HCT116 (cell line): ENCODE measurements around the gene AGBL3. TPM values are rescaled to one million over a fixed set of nuclear protein-coding genes. Genes with fewer than 3 reads are reported as not detected.

Experiments
- ATAC-seq: fragments of 200-7000 bp; cut with Tn5 transposase; 2 replicates; pipeline ENCODE4 v1.9.1; 2020; ENCODE audit warnings: mild to moderate bottlenecking, moderate library complexity
- BruUV-seq: library from RNA; stranded (reverse); fragments of 400-500 nt; replicated peaks from 2 replicates; lab custom pipeline; 2021; lab: Mats Ljungman, UMichigan
- CTCF ChIA-PET: fragments of 300-600 bp; sonication (Branson Sonifier 250); formaldehyde crosslinking; loops from one replicate; lab custom pipeline; 2021; ENCODE audit warnings: antibody characterized with exemption; lab: Charles Lee
- POLR2A ChIA-PET: fragments of 300-600, 350-600 bp; sonication (Branson Sonifier 250); formaldehyde crosslinking; loops from one replicate; lab custom pipeline; 2021; ENCODE audit warnings: antibody characterized with exemption; lab: Charles Lee
- RAD21 ChIA-PET, 2 experiments: fragments of 300-600 bp; sonication (Branson Sonifier 250); formaldehyde crosslinking; loops; one replicate each; lab custom pipeline; 2023; ENCODE audit warnings: low total read pairs in 2 of 2; ENCODE audit not compliant: uncharacterized antibody in 2 of 2, unreplicated experiment in 2 of 2, low non-redundant PET in 1 of 2; lab: Charles Lee
- DNase-seq: peaks from one replicate; pipeline ENCODE4 v3.0.0-alpha.2; 2010; ENCODE audit warnings: low read depth, low spot score
- H2AFZ ChIP-seq: fragments of 200-600 bp; shearing (Covaris generic), sonication (generic); 2 replicates; pipeline ENCODE4 v1.6.1; 2017; ENCODE audit warnings: low read depth, mixed run types, mixed read lengths, antibody characterized with exemption, low read length; ENCODE audit not compliant: poor library complexity, severe bottlenecking
- H3K27ac ChIP-seq: 2 replicates; pipeline ENCODE4 v1.5.1; 2012; ENCODE audit warnings: low read depth, low read length
- H3K27me3 ChIP-seq: fragments of 200-600 bp; sonication (generic); 2 replicates; pipeline ENCODE4 v1.6.1; 2016; ENCODE audit warnings: mixed run types, low read length, mixed read lengths; ENCODE audit not compliant: insufficient read depth
- H3K36me3 ChIP-seq, 2 experiments: fragments of 200-500 bp in 1 of 2; fragments of 200-600 bp in 1 of 2; sonication (Bioruptor generic) in 1 of 2; sonication (generic) in 1 of 2; 2 replicates each; pipeline versions ENCODE4 v1.5.1 to v1.6.1; 2014 to 2016; ENCODE audit warnings: low read length in 2 of 2, inconsistent platforms in 1 of 2, mixed read lengths in 1 of 2, mixed run types in 1 of 2; ENCODE audit not compliant: insufficient read depth in 2 of 2, control insufficient read depth in 1 of 2
- H3K4me1 ChIP-seq, 2 experiments: fragments of 200-600 bp in 1 of 2; sonication (generic) in 1 of 2; 2 replicates each; pipeline versions ENCODE4 v1.5.1 to v1.6.1; 2012 to 2017; ENCODE audit warnings: low read length in 2 of 2, inconsistent platforms in 1 of 2, mild to moderate bottlenecking in 1 of 2, mixed read lengths in 1 of 2, mixed run types in 1 of 2, moderate library complexity in 1 of 2; ENCODE audit not compliant: insufficient read depth in 2 of 2, control insufficient read depth in 1 of 2
- H3K4me2 ChIP-seq: fragments of 200-600 bp; sonication (generic); 2 replicates; pipeline ENCODE4 v1.6.1; 2017; ENCODE audit warnings: mixed run types, low read length, mixed read lengths
- H3K4me3 ChIP-seq, 2 experiments: fragments of 200-600 bp in 1 of 2; sonication (generic) in 1 of 2; replicated peaks in 1 of 2; 2 replicates each; pipeline ENCODE4 v1.5.1; 2011 to 2016; ENCODE audit warnings: low read length in 2 of 2, control low read depth in 1 of 2, low read depth in 1 of 2, mild to moderate bottlenecking in 1 of 2, mixed read lengths in 1 of 2, mixed run types in 1 of 2
- H3K79me2 ChIP-seq: fragments of 200-600 bp; sonication (generic); 2 replicates; pipeline ENCODE4 v1.6.1; 2017; ENCODE audit warnings: mild to moderate bottlenecking, mixed run types, low read length, moderate library complexity, mixed read lengths; ENCODE audit not compliant: insufficient read depth
- H3K9ac ChIP-seq: fragments of 200-600 bp; sonication (generic); 2 replicates; pipeline ENCODE4 v1.6.1; 2016; ENCODE audit warnings: low read length, mixed read lengths
- H3K9me2 ChIP-seq: fragments of 200-600 bp; sonication (generic), shearing (Covaris generic); 2 replicates; pipeline ENCODE4 v1.6.1; 2017; ENCODE audit warnings: mixed run types, mild to moderate bottlenecking, moderate library complexity; ENCODE audit not compliant: insufficient read depth
- H3K9me3 ChIP-seq, 2 experiments: fragments of 200-500 bp in 1 of 2; fragments of 200-600 bp in 1 of 2; sonication (Bioruptor generic) in 1 of 2; sonication (generic) in 1 of 2; 2 replicates each; pipeline ENCODE4 v1.6.1; 2014 to 2017; ENCODE audit warnings: low read length in 2 of 2, mixed read lengths in 2 of 2, inconsistent platforms in 1 of 2, low read depth in 1 of 2, mild to moderate bottlenecking in 1 of 2, mixed run types in 1 of 2, moderate library complexity in 1 of 2; ENCODE audit not compliant: control insufficient read depth in 1 of 2, insufficient read depth in 1 of 2
- H4K20me1 ChIP-seq: fragments of 200-600 bp; sonication (generic), shearing (Covaris generic); 2 replicates; pipeline ENCODE4 v1.6.1; 2017; ENCODE audit warnings: mixed run types, mild to moderate bottlenecking, moderate library complexity; ENCODE audit not compliant: insufficient read depth
- ATF3 ChIP-seq: IDR thresholded peaks from 2 replicates; pipeline ENCODE4 v1.6.1; 2012
- CBX3 ChIP-seq: IDR thresholded peaks from 2 replicates; pipeline ENCODE4 v1.6.1; 2012; ENCODE audit warnings: low read depth
- CEBPB ChIP-seq: IDR thresholded peaks from 2 replicates; pipeline ENCODE4 v1.6.1; 2012; ENCODE audit warnings: low read depth
- CTCF ChIP-seq, 3 experiments: fragments of 200-600 bp in 1 of 3; sonication (generic) in 1 of 3; IDR thresholded peaks in 2 of 3; conservative IDR thresholded peaks in 1 of 3; 2 replicates each; pipeline ENCODE4 v1.5.1; 2012 to 2017; ENCODE audit warnings: low read depth in 2 of 3, low read length in 2 of 3, antibody characterized with exemption in 1 of 3, borderline replicate concordance in 1 of 3, control low read depth in 1 of 3, mild to moderate bottlenecking in 1 of 3, mixed read lengths in 1 of 3, mixed run types in 1 of 3, moderate library complexity in 1 of 3; ENCODE audit not compliant: insufficient read depth in 1 of 3
- JUND ChIP-seq: IDR thresholded peaks from 2 replicates; pipeline ENCODE4 v1.6.1; 2012
- MAX ChIP-seq: IDR thresholded peaks from 2 replicates; pipeline ENCODE4 v1.6.1; 2012
- POLR2A ChIP-seq: IDR thresholded peaks from 2 replicates; pipeline ENCODE4 v1.7.0; 2011; ENCODE audit warnings: borderline replicate concordance; ENCODE audit not compliant: insufficient read depth, insufficient read length; ENCODE audit errors: extremely low read depth
- POLR2AphosphoS5 ChIP-seq: IDR thresholded peaks from 2 replicates; pipeline ENCODE4 v1.6.1; 2011; ENCODE audit warnings: mild to moderate bottlenecking, low read depth, low read length, moderate library complexity
- REST ChIP-seq: IDR thresholded peaks from 2 replicates; pipeline ENCODE4 v1.6.1; 2012; ENCODE audit warnings: low read depth
- SRF ChIP-seq: IDR thresholded peaks from 2 replicates; pipeline ENCODE4 v1.6.1; 2012; ENCODE audit warnings: low read depth
- TCF7L2 ChIP-seq: IDR thresholded peaks from 2 replicates; pipeline ENCODE4 v1.7.0; 2011; ENCODE audit warnings: borderline replicate concordance, inconsistent platforms; ENCODE audit not compliant: insufficient read depth, insufficient read length; ENCODE audit errors: extremely low read depth
- ZFX ChIP-seq: fragments of 450-650 bp; IDR thresholded peaks from 2 replicates; pipeline ENCODE4 v1.6.1; 2017
- intact Hi-C: fragments of 100-400 bp; cut with micrococcal nuclease; formaldehyde crosslinking; loops from 2 replicates; pipeline ENCODE4 v1.10.0; 2022
- total RNA-seq: library from RNA; stranded (reverse); gene quantifications from one replicate; pipeline ENCODE4 v1.2.1, GENCODE V29; 2021; ENCODE audit not compliant: unreplicated experiment

The AGBL3 gene
- total RNA-seq, 1 experiment from 2014 or later, result 1.9 TPM

GRCh38 chr7:135158141-135158655 lies 171.9 kb downstream of the AGBL3 start:
- H3K9ac ChIP-seq, result no peak overlapping the region
- H3K27me3 ChIP-seq, result no peaks in the 10 kb centered on the region
- no peaks in the 10 kb centered on the region for H3K79me2 ChIP-seq
- DNase-seq (no peak), ATAC-seq (no peak)
- peaks cover 5 to 11% of the 10 kb centered on the region in 2 experiments for H3K9me3 ChIP-seq
- ChIA-PET RAD21 (no interaction called here), CTCF (no interaction called here), POLR2A (no interaction called here)
- peaks cover 18 to 23% of the 10 kb centered on the region in 2 experiments for H3K4me1 ChIP-seq
- intact Hi-C loops, result no loop called here
- H4K20me1 ChIP-seq, result no peaks in the 10 kb centered on the region
- no peak overlapping the region for H2AFZ ChIP-seq
- no peak overlapping the region for H3K4me3 ChIP-seq
- H3K4me2 ChIP-seq, result no peak overlapping the region
- no peak overlapping the region for H3K27ac ChIP-seq
- no peaks in the 10 kb centered on the region for H3K9me2 ChIP-seq
- BruUV-seq, result no TSS peak
- no peaks in the 10 kb centered on the region for H3K36me3 ChIP-seq
- no peak for TF ChIP-seq CEBPB
- TF ChIP-seq MAX, result no peak
- no peak for TF ChIP-seq ZFX
- TF ChIP-seq POLR2AphosphoS5, result no peak
- no peak for TF ChIP-seq POLR2A
- no peak for TF ChIP-seq ATF3

- Histone ChIP-seq H3K4me3 (no peak overlapping the region), H3K36me3 (peaks cover 0 to under 1% of the 10 kb centered on the region in 2 experiments; a peak in 1 of 4 replicates), H3K4me1 (peaks cover 18 to 23% of the 10 kb centered on the region in 2 experiments), H4K20me1 (no peaks in the 10 kb centered on the region), H3K79me2 (no peaks in the 10 kb centered on the region), H3K27me3 (no peaks in the 10 kb centered on the region), H3K9me2 (no peaks in the 10 kb centered on the region), H3K9me3 (peaks cover 5 to 11% of the 10 kb centered on the region in 2 experiments), H3K9ac (no peak overlapping the region), H3K4me2 (no peak overlapping the region), H3K27ac (no peak overlapping the region), H2AFZ (no peak overlapping the region)
- ATAC-seq (no peak), DNase-seq (no peak)
- no TSS peak for BruUV-seq
- ChIA-PET CTCF (no interaction called here), RAD21 (no interaction called here), POLR2A (no interaction called here)
- intact Hi-C loops, result no loop called here
- no peak for TF ChIP-seq TCF7L2
- TF ChIP-seq ATF3, result no peak
- no peak for TF ChIP-seq REST
- no peak for TF ChIP-seq POLR2AphosphoS5
- TF ChIP-seq SRF, result no peak
- no peak for TF ChIP-seq JUND
- no peak for TF ChIP-seq CTCF (IDR thresholded peaks at IDR 0.05 in 2 of 3, conservative IDR thresholded peaks at IDR 0.05 in 1 of 3; ENCODE audit: borderline replicate concordance in 1 of 3, insufficient read depth in 1 of 3, low read depth in 2 of 3, low read length in 2 of 3)
- no peak for TF ChIP-seq CBX3
- TF ChIP-seq POLR2A, result no peak
Measured at GRCh38 chr7:135158874-135159273, 172.6 kb downstream of the AGBL3 start.
